GM18873 (cell line): ENCODE measurements around the gene EDAR.

Source experiments
- ATAC-seq: cut with Tn5 transposase; IDR thresholded peaks from one replicate; pipeline ENCODE4 v1.9.1; 2021; ENCODE audit warnings: mild to moderate bottlenecking, moderate library complexity, moderate number of reproducible peaks; ENCODE audit not compliant: unreplicated experiment, low FRiP score

EDAR gene

DNA sequence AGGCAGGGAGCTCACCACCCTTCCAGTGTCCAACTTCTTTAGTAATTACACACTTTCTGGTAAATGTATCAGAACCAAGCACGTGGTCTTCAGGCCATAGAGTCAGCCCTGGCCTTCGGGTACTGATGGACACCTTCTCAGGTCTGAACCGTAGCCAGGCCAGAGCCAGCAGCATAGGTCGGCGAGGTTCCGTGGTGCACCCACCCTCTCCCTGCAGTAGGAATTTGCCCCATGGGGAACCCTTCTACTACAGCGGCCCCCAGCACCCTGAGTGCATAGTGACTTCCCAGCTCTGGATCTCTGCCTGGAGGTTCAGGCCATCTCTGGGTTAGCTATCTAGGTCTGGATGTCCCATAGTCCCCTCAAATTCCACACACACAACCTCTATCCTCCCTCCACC lies 61.6 kb downstream of the EDAR start:
- no peak for ATAC-seq

DNA sequence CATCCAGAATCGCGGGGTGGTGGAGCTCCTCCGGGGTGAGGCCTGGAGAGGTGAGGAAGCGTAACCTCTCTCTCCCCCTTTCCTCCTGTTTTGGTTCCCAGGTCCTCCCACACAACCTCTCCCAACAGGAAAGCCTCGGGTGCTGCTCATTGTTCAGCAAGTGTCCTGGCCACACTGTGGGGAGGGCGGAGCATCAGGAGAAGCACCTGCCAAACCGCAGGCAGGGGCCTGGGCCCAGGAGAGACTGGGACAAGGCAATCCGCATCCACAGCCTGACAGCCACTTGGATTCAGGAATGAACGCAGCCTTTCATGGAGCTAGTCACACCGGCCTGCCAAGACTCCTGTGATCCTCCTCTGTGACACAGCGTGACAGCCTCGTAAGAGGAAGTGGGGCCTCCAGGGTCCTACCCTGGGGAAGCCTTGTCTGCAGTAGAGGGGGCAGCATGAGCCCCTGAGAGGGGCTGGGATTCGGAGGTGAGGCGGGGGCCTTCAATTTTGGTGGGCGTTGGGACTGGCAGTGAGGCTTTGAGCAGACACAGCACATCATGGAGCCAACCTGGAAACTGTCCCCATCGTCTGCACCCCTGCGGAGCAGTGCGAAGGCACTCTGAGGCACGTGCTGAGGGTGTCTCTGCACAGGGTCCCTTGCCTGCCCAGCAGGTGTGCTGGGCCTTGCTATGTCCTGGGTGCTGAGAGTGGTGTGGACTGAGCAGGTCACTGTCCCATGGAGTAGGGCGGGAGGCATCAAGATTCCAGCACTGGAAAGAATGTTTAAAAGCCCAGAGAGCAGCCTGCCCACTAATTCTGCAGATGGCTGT lies 62.2 kb downstream of the EDAR start:
- no peak for ATAC-seq

DNA sequence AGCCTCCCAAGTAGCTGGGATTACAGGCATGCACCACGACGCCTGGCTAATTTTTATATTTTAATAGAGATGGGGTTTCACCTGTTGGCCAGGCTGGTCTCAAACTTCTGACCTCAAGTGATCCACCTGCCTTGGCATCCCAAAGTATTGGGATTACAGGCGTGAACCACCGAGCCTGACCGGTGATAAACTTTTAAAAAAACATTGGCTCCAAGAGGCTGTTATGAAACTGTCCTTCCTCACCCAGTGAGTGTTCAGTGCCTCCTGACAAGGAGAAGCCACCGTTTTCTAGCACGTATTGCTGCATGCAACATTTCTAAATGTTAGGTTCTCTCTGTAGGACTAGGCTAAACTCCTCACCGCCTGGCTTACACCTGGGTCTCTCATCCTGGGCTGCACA lies 63.3 kb downstream of the EDAR start:
- no peak for ATAC-seq

GRCh38 chr2:108925286-108925685 lies 63.7 kb downstream of the EDAR start:
- no peak for ATAC-seq

DNA sequence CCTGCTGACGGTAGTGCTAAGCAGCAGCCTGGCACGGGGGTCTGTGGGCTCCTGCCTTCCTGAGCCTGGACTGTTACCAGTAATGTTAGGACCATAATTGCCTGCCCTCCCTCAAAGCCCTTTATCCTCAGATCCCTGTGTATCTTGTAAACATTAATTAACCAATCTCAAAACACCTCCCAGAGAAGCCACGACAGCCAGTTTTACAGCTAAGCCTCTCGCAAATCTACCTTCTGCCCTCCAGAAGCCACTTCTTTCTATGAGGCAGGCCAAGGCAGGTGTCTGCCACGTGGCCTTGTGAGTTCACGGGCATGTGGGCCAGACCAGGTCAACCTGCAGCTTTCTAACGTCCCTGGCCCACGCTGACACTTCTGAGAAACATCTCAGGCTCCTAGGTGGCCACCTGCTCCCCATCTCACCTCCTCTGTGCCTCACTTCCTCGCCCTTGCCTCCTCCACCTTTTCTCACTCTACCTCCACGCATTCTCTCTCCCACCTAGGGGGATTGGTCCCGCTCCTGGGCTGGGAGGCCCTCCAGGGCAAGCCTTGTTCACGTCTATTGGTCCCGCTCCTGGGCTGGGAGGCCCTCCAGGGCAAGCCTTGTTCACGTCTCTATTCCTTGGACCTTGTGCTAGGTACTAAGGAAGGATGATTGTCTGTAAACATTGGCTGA lies 64.3 kb downstream of the EDAR start:
- no peak for ATAC-seq

DNA sequence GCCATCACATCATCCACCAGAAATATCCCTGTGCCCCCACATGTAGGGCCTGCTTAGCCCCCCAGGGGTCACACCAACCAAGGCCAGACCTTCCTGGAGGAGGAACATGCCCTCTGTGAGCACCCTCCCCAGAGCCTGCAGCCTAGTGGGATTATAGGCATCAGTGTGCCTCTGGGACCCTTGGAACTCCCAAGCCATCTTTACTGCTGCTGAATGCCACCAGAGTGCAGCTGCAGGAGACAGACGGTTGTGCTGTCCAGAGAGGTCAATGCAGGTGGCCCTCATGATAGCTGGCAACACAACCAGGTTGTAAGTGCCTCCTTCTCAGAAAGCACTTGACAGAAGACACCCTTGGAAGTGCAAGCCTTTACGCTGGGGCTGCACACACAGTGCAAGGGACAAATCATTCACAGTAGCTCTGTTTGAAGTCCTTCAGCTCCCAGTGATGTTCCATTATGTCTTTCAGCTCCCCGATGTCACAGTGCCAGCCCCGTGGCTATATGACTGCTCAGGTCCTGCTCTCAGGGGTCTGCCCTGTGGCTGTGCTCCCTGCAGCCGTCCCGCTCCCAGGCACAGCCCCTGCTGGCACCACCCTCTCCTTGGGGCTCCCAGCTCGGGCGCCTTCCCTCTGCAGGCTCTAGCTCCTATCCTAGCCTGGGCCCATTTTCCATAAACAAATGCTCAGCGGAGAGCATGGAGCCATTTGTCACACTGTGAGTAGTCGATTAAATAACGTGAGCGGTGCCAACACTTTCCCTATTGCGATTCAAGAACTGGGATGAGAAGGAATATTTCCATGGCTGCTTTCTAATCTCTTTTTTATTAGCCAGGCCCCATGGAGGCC lies 65.1 kb downstream of the EDAR start:
- no peak for ATAC-seq

DNA sequence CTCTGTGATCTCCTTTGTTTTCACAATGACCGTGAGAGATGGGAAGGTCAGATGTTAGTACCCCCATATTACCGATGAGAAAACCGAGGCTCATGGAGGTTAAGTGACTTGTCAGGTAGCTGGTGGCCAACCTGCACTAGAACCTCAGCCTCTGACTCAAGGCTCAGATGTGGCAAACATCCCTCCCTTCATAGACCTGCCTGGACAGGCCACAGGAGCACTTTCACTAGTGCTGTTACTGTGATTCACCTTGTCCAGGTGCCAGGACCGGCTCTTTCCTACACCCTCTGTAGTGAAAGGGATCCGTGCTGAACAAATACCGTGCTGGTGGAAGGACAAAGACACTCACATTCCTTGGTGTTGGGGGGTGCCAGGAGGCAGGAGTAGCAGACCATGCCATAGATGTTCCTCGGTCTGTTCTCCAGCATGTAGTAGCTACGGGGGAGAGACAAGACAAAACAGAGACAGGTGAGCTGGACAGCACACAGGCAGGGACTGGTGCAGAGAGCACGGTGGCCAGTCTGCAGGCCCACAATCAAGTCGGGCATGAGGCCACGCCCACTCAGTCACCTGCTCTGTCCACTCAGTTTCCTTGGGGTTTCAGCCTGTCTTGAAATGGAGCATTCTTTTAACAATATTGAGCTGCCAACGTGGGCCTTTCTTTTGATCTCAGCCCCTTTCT lies 65.9 kb downstream of the EDAR start:
- ATAC-seq: no peak

DNA sequence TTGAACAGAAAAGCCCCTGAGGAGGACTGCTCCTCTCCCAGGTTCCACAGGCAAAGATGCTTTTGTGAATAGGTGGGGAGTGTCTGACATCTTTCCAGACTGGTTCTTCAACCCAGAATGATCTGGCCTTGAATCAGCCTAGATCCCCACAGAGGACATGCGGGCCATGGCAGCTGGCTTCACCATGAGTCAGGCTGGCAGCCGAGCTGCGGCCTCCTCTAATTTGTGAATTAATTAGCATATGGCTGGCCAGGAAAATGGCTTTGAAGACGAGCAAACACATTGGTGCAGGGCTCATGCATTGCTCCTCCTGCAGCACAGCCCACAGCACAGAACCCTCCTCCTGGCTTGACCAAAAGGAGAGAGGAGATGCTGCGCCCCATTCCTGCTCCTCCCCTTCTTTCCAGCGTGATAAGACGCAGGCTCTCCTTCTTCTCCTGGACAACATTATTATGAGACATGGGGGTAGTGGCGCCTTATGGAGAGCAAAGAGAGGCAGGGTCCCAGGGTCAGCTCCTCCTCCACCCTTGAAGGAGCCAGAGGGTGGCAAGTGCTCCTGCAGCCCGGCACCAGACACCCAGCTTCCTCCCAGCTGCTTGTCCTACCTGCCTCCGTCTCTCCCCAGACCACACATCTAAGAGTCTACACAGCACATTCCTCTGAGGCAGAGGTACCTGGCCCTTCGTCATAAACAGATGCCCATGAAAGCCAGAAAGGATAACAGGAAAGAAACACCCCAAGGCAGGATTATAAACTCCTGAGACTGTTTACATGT lies 66.7 kb downstream of the EDAR start:
- no peak for ATAC-seq

GRCh38 chr2:108921096-108922030 lies 67.7 kb downstream of the EDAR start:
- ATAC-seq: no peak

- ATAC-seq: no peak
Observed at GRCh38 chr2:108920686-108921085, 68.3 kb downstream of the EDAR start.

DNA sequence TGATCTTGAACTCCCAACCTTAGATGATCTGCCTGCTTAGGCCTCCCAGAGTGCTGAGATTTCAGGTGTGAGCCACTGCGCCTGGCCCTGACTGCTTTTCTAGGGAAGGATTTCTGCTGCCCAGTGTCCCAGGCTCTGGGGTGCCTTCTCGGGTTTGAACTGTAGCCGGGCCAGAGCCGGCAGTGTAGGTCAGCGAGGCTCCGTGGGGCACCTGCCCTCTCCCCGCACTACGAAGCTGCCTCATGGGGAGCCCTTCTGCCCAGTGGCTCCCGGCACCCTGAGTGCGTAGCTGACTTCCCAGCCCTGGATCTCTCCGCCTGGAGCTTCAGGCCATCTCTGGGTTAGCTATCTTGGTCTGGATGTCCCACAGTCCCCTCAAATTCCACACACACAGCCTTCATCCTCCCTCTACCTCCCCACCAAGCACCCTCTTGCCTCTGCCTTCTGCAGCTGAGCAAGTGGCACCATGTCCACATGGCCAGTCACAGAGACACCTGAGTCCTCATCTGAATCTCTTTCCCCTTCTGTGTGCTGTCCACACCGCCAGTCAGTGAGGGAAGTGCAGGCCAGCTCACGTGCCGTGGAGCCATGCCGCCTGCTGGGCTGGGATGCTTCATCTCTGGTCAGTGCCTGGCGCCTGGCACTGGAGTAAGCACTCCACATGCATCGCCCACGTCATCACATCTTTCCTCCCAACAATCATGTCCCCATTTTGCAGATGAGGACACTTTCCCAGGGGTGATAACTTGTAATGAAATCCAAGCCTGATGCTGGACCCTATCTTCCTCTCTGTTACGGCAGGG lies 69.2 kb downstream of the EDAR start:
- ATAC-seq: no peak

DNA sequence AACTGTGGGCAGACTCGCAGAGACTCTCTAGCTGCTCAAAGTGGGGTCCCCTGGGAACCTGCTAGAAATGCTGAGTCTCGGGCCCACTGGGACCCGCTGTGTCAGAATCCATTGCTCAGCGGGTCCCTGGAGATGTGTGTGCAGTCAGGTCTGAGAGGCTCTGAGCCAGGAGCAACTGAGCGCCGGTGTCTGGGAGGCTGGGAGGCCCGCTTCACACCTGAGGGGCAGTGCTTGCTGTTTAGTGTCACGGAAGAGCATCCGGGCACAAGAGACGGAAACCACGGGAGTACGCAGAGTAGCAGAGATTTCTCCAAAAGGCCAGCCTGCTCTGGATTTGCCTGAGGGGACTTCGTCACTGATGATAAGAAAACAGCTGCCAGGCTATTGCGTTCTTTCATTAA lies 70.1 kb downstream of the EDAR start:
- ATAC-seq: no peak

GRCh38 chr2:108918156-108918874 lies 70.7 kb downstream of the EDAR start:
- ATAC-seq: no peak

DNA sequence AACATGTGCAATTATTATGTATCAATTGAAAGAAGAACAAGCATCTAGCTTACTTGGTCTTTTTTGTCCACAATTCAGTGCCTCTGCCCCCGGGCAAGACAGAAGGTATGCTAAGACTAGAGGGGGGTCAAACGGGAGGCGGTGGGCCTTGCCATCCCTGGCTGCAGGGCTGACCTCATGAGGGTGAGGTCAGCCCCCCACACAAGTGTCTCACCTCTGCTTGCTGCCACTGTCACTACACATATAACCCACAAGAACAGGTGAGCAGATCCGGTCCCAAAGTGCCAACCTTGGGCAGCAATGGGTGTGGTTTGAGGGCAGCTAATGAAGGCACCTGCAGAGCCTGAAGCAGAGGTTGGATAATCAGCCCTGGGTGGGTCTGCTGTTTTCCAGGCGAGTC lies 71.5 kb downstream of the EDAR start:
- ATAC-seq: no peak

DNA sequence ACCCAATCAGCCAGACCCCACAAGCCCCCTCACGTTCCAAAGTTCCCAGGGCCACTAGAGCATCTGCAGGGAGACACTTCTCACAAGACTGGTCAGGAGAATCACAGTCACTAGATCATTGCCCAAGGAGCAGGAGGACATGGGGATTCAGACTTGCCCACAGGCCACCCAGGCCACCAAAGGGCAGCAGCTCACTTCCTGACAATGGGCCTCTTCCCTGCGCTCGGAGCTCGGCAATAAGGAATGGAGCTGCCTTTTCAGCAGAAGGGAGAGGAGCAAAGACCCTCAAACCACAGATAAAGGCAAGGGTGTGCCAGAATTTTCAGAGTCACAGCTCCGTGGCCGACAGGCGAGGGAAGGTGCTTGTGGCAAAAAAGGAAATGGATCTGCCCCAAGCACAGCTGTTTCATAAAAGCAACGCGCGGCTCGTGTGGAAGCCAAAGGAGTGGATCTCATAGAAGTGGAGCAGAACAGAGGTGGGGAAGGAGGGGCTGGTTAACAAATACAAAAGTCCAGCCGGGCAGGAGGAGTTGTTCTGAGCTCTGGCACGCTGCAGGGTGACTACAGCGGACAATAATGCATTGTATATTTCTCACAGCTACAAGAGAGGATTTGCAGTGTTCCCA lies 72.1 kb downstream of the EDAR start:
- ATAC-seq: no peak

GRCh38 chr2:108916122-108916795 lies 72.8 kb downstream of the EDAR start:
- no peak for ATAC-seq

GRCh38 chr2:108912629-108912902 lies 76.5 kb downstream of the EDAR start:
- no peak for ATAC-seq
